SK-N-SH (cell line): ENCODE data around the gene GLIS1. TPM values are rescaled to one million over a fixed set of nuclear protein-coding genes. Genes with fewer than 3 reads are reported as not detected.

Experiments
- CTCF ChIA-PET: fragments of 300-600, 350-600 bp; formaldehyde crosslinking; extraction: SDS; loops from one replicate; lab custom pipeline; 2021; lab: Yijun Ruan, JAX
- POLR2A ChIA-PET: fragments of 350-600 bp; sonication (Branson Sonifier 250); formaldehyde crosslinking; extraction: SDS; loops from one replicate; lab custom pipeline; 2020; ENCODE audit warnings: antibody characterized with exemption, inconsistent platforms; lab: Yijun Ruan, JAX
- DNase-seq: peaks from one replicate; pipeline ENCODE4 v3.0.0; 2012
- H2AFZ ChIP-seq: fragments of 200-600 bp; sonication (generic); 2 replicates; pipeline ENCODE4 v1.8.1; 2016; ENCODE audit warnings: antibody characterized with exemption, mild to moderate bottlenecking, low read depth
- H3F3A ChIP-seq: fragments of 200-600 bp; sonication (generic); replicated peaks from 2 replicates; pipeline ENCODE3; 2016; ENCODE audit warnings: antibody characterized with exemption, mild to moderate bottlenecking; ENCODE audit not compliant: insufficient read depth
- H3K27ac ChIP-seq, 2 experiments: fragments of 200-500 bp in 1 of 2; fragments of 200-600 bp in 1 of 2; sonication (Bioruptor generic) in 1 of 2; sonication (generic), shearing (Covaris generic) in 1 of 2; 2 replicates each; pipeline versions ENCODE4 v1.5.1 to v1.6.1; 2014 to 2016; ENCODE audit warnings: low read depth in 2 of 2, inconsistent platforms in 1 of 2, low read length in 1 of 2, mild to moderate bottlenecking in 1 of 2, mixed read lengths in 1 of 2
- H3K27me3 ChIP-seq: fragments of 200-600 bp; sonication (generic), shearing (Covaris generic); 2 replicates; pipeline ENCODE4 v1.6.1; 2016; ENCODE audit warnings: mixed run types; ENCODE audit not compliant: insufficient read depth
- H3K36me3 ChIP-seq, 2 experiments: fragments of 200-500 bp in 1 of 2; fragments of 200-600 bp in 1 of 2; sonication (Bioruptor generic) in 1 of 2; sonication (generic) in 1 of 2; replicated peaks in 1 of 2; 2 replicates each; pipeline versions ENCODE3 to v1.5.1; 2014 to 2016; ENCODE audit warnings: low read length in 1 of 2, mild to moderate bottlenecking in 1 of 2; ENCODE audit not compliant: insufficient read depth in 2 of 2, control insufficient read depth in 1 of 2
- H3K4me1 ChIP-seq, 2 experiments: fragments of 200-500 bp in 1 of 2; fragments of 200-600 bp in 1 of 2; sonication (Bioruptor generic) in 1 of 2; sonication (generic), shearing (Covaris generic) in 1 of 2; 2 replicates each; pipeline versions ENCODE4 v1.5.1 to v1.6.1; 2014 to 2016; ENCODE audit warnings: low read depth in 1 of 2, low read length in 1 of 2, mixed run types in 1 of 2; ENCODE audit not compliant: insufficient read depth in 2 of 2, control insufficient read depth in 1 of 2
- H3K4me2 ChIP-seq: fragments of 200-600 bp; sonication (generic), shearing (Covaris generic); 2 replicates; pipeline ENCODE4 v1.6.1; 2017; ENCODE audit warnings: mixed run types
- H3K4me3 ChIP-seq, 2 experiments: fragments of 200-500 bp in 1 of 2; fragments of 200-600 bp in 1 of 2; sonication (Bioruptor generic) in 1 of 2; sonication (generic), shearing (Covaris generic) in 1 of 2; 2 replicates each; pipeline versions ENCODE4 v1.5.1 to v1.8.1; 2014 to 2016; ENCODE audit warnings: low read depth in 2 of 2, inconsistent platforms in 1 of 2, low read length in 1 of 2, mild to moderate bottlenecking in 1 of 2, mixed read lengths in 1 of 2, moderate library complexity in 1 of 2
- H3K79me2 ChIP-seq: fragments of 200-600 bp; sonication (generic); 2 replicates; pipeline ENCODE4 v1.8.1; 2017; ENCODE audit warnings: mild to moderate bottlenecking; ENCODE audit not compliant: insufficient read depth
- H3K9ac ChIP-seq: fragments of 200-600 bp; sonication (generic); 2 replicates; pipeline ENCODE4 v1.6.1; 2017; ENCODE audit warnings: mixed run types
- H3K9me2 ChIP-seq: fragments of 200-600 bp; sonication (generic); 2 replicates; pipeline ENCODE4 v1.6.1; 2017; ENCODE audit warnings: mixed run types
- H3K9me3 ChIP-seq: fragments of 200-600 bp; sonication (generic); 2 replicates; pipeline ENCODE4 v1.6.1; 2017; ENCODE audit warnings: mixed run types, mild to moderate bottlenecking, moderate library complexity
- H4K20me1 ChIP-seq: fragments of 200-600 bp; sonication (generic); 2 replicates; pipeline ENCODE4 v1.6.1; 2017; ENCODE audit warnings: mild to moderate bottlenecking, mixed run types; ENCODE audit not compliant: insufficient read depth
- ELF1 ChIP-seq: IDR thresholded peaks from 2 replicates; pipeline ENCODE4 v1.4.0; 2012
- EP300 ChIP-seq, 2 experiments: IDR thresholded peaks; 2 replicates each; pipeline versions ENCODE4 v1.4.0 to v1.6.1; 2012; ENCODE audit warnings: borderline replicate concordance in 1 of 2, low read depth in 1 of 2, low read length in 1 of 2
- FOXJ3 ChIP-seq: sonication (generic); formaldehyde crosslinking; IDR thresholded peaks from 2 replicates; pipeline ENCODE4 v1.5.1; 2020; ENCODE audit warnings: mild to moderate bottlenecking, missing genetic modification reagents
- JUND ChIP-seq: IDR thresholded peaks from 2 replicates; pipeline ENCODE4 v1.4.0; 2012
- MEF2A ChIP-seq: IDR thresholded peaks from 2 replicates; pipeline ENCODE4 v1.4.0; 2012; ENCODE audit warnings: low read depth, borderline replicate concordance
- MXI1 ChIP-seq: IDR thresholded peaks from 2 replicates; pipeline ENCODE4 v1.6.1; 2012; ENCODE audit warnings: mild to moderate bottlenecking, low read depth, low read length, improper control_type of control experiment
- NRF1 ChIP-seq: IDR thresholded peaks from 2 replicates; pipeline ENCODE4 v1.6.1; 2012; ENCODE audit warnings: low read depth, mild to moderate bottlenecking, low read length
- POLR2AphosphoS5 ChIP-seq: IDR thresholded peaks from 2 replicates; pipeline ENCODE4 v1.6.1; 2012; ENCODE audit warnings: low read depth, low read length
- RAD21 ChIP-seq: IDR thresholded peaks from 2 replicates; pipeline ENCODE4 v1.6.1; 2012; ENCODE audit warnings: mild to moderate bottlenecking, low read length
- RCOR1 ChIP-seq: fragments of 150-350 bp; IDR thresholded peaks from 2 replicates; pipeline ENCODE4 v1.6.1; 2017; ENCODE audit warnings: antibody characterized with exemption, low read length
- RXRA ChIP-seq: IDR thresholded peaks from 2 replicates; pipeline ENCODE4 v1.4.0; 2012; ENCODE audit warnings: low read depth, mild to moderate bottlenecking, borderline replicate concordance
- TEAD4 ChIP-seq: IDR thresholded peaks from 2 replicates; pipeline ENCODE4 v1.4.0; 2012; ENCODE audit warnings: mild to moderate bottlenecking, borderline replicate concordance; ENCODE audit not compliant: insufficient read depth
- YY1 ChIP-seq: IDR thresholded peaks from 2 replicates; pipeline ENCODE4 v1.4.0; 2012; ENCODE audit warnings: low read depth, mild to moderate bottlenecking
- WGBS: methylation state at CpG from one replicate; pipeline ENCODE4 v1.1.6; 2017; ENCODE audit warnings: low lambda C conversion rate; 5-methylcytosine and 5-hydroxymethylcytosine counted together
- polyA plus RNA-seq, 3 experiments: library from polyadenylated mRNA; depleted of rRNA; stranded (reverse); fragments of >200 nt; gene quantifications; 2 replicates each; pipeline ENCODE4 v1.2.3, GENCODE V29; 2012
- TF ChIP-seq, protein P1 (sequence below): IDR thresholded peaks from 2 replicates; pipeline ENCODE4 v1.4.0; 2012; ENCODE audit warnings: low read depth, borderline replicate concordance
- TF ChIP-seq, protein P2 (sequence below): fragments of 200-600 bp; sonication (generic); IDR thresholded peaks from 2 replicates; pipeline ENCODE4 v1.6.1; 2017; ENCODE audit warnings: antibody characterized with exemption, mild to moderate bottlenecking, moderate library complexity
- TF ChIP-seq, protein P3 (sequence below): fragments of 150-350 bp; IDR thresholded peaks from 2 replicates; pipeline ENCODE4 v1.6.1; 2017; ENCODE audit warnings: antibody characterized with exemption, low read length, low read depth, borderline replicate concordance
- TF ChIP-seq, protein P4 (sequence below): IDR thresholded peaks from 2 replicates; pipeline ENCODE4 v1.6.1; 2012; ENCODE audit warnings: mild to moderate bottlenecking, low read depth, low read length, moderate library complexity

GLIS1 gene
- polyA plus RNA-seq, 1 of the 3 experiments (the other 2 are of a cell fraction) = 0.13 TPM

DNA sequence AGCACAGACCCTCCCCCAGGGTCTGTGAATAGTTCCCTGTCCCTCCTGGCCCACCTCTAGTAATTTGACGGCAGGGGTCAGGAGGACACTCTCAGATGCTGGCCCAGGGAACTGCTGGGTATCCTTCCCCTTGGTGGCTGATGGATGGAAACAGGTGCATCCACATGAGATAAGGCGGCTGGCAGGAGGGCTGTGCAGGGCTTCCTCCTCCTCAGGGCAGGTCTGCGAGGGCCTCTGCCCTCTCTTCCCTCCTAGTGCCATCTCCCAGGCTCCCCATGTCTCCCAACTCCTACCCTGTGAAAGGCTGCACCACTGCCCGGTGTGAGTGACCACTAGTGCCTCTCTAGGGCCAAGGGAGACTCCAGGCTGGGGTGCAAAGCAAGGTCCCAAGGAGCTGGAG lies 123.9 kb downstream of the GLIS1 start:
- H3K4me3 ChIP-seq = no peak overlapping the region
- ChIA-PET CTCF (interaction anchor here (0.6 to 1.7 kb wide), 4 partner anchors 20 to 1471 kb away, joined by 3 to 5 read pairs (median 3); no protein-coding TSS in a partner anchor), POLR2A (no interaction called here)
- TF ChIP-seq, protein P1, sequence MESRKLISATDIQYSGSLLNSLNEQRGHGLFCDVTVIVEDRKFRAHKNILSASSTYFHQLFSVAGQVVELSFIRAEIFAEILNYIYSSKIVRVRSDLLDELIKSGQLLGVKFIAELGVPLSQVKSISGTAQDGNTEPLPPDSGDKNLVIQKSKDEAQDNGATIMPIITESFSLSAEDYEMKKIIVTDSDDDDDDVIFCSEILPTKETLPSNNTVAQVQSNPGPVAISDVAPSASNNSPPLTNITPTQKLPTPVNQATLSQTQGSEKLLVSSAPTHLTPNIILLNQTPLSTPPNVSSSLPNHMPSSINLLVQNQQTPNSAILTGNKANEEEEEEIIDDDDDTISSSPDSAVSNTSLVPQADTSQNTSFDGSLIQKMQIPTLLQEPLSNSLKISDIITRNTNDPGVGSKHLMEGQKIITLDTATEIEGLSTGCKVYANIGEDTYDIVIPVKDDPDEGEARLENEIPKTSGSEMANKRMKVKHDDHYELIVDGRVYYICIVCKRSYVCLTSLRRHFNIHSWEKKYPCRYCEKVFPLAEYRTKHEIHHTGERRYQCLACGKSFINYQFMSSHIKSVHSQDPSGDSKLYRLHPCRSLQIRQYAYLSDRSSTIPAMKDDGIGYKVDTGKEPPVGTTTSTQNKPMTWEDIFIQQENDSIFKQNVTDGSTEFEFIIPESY = no peak
- TF ChIP-seq RCOR1 (no peak), RAD21 (no peak), POLR2AphosphoS5 (no peak), MEF2A (no peak), FOXJ3 (no peak), EP300 (IDR thresholded peaks at IDR 0.05; ENCODE audit: borderline replicate concordance in 1 of 2, low read depth in 1 of 2, low read length in 1 of 2) (no peak), TEAD4 (no peak), MXI1 (no peak), RXRA (no peak), ELF1 (no peak), NRF1 (no peak), YY1 (no peak), JUND (no peak)
- TF ChIP-seq, protein P2, sequence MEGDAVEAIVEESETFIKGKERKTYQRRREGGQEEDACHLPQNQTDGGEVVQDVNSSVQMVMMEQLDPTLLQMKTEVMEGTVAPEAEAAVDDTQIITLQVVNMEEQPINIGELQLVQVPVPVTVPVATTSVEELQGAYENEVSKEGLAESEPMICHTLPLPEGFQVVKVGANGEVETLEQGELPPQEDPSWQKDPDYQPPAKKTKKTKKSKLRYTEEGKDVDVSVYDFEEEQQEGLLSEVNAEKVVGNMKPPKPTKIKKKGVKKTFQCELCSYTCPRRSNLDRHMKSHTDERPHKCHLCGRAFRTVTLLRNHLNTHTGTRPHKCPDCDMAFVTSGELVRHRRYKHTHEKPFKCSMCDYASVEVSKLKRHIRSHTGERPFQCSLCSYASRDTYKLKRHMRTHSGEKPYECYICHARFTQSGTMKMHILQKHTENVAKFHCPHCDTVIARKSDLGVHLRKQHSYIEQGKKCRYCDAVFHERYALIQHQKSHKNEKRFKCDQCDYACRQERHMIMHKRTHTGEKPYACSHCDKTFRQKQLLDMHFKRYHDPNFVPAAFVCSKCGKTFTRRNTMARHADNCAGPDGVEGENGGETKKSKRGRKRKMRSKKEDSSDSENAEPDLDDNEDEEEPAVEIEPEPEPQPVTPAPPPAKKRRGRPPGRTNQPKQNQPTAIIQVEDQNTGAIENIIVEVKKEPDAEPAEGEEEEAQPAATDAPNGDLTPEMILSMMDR = no peak
- TF ChIP-seq, protein P3, sequence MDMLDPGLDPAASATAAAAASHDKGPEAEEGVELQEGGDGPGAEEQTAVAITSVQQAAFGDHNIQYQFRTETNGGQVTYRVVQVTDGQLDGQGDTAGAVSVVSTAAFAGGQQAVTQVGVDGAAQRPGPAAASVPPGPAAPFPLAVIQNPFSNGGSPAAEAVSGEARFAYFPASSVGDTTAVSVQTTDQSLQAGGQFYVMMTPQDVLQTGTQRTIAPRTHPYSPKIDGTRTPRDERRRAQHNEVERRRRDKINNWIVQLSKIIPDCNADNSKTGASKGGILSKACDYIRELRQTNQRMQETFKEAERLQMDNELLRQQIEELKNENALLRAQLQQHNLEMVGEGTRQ = no peak
- TF ChIP-seq, protein P4, sequence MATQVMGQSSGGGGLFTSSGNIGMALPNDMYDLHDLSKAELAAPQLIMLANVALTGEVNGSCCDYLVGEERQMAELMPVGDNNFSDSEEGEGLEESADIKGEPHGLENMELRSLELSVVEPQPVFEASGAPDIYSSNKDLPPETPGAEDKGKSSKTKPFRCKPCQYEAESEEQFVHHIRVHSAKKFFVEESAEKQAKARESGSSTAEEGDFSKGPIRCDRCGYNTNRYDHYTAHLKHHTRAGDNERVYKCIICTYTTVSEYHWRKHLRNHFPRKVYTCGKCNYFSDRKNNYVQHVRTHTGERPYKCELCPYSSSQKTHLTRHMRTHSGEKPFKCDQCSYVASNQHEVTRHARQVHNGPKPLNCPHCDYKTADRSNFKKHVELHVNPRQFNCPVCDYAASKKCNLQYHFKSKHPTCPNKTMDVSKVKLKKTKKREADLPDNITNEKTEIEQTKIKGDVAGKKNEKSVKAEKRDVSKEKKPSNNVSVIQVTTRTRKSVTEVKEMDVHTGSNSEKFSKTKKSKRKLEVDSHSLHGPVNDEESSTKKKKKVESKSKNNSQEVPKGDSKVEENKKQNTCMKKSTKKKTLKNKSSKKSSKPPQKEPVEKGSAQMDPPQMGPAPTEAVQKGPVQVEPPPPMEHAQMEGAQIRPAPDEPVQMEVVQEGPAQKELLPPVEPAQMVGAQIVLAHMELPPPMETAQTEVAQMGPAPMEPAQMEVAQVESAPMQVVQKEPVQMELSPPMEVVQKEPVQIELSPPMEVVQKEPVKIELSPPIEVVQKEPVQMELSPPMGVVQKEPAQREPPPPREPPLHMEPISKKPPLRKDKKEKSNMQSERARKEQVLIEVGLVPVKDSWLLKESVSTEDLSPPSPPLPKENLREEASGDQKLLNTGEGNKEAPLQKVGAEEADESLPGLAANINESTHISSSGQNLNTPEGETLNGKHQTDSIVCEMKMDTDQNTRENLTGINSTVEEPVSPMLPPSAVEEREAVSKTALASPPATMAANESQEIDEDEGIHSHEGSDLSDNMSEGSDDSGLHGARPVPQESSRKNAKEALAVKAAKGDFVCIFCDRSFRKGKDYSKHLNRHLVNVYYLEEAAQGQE = no peak
- peaks cover 0 to 29% of the 10 kb centered on the region in 2 experiments; a peak in 1 of 4 replicates for H3K4me1 ChIP-seq
- H3K9me3 ChIP-seq = no peaks in the 10 kb centered on the region
- H3K9ac ChIP-seq = no peak overlapping the region
- no peaks in the 10 kb centered on the region for H3K79me2 ChIP-seq
- H3K27me3 ChIP-seq = no peaks in the 10 kb centered on the region
- no peak overlapping the region for H2AFZ ChIP-seq
- H3K4me2 ChIP-seq = no peak overlapping the region
- no peaks in the 10 kb centered on the region for H3F3A ChIP-seq
- no peak for DNase-seq
- H3K27ac ChIP-seq = no peak overlapping the region
- H3K9me2 ChIP-seq = no peaks in the 10 kb centered on the region
- H4K20me1 ChIP-seq = no peaks in the 10 kb centered on the region
- no peaks in the 10 kb centered on the region for H3K36me3 ChIP-seq
- 25% methylated on average over 2 of the region's 4 CpGs for WGBS
